Measurements from ENCODE around the gene PRPSAP2. TPM values are rescaled to one million over a fixed set of nuclear protein-coding genes. Genes with fewer than 3 reads are reported as not detected.

Gene PRPSAP2
- total and polyA plus RNA-seq, 2 donors from 2014 or later, result 30.6 to 32.0 TPM

DNA sequence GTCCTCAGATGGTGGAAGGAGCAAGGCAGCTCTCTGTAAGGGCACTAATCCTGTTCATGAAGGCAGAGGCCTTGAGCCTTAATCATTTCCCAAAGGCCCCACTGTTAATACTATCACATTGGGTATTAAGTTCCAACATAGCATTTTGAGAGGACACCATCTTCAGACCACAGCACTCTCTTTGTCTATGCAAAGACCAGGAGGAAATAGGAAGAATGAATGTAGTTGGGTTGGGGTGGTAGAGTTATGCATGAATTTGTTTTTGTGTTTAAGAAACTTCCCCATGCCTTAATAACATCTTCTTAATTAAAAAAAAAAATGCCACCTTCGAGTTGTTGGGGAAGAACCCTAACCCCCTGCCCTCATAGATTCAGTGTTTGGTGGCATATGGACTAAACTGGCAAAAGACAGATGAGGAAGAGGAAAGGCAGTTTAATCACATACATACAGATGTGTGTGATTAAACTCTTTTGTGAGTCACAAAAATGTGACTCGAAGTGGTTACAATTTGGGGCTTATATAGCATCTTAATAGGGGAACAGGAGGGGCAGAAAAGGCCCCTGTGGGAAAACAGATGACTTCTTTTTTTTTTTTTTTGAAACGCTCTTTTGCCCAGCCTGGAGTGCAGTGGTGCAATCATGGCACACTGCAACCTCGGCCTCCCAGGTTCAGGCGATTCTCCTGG, 59.0 kb downstream of the PRPSAP2 start:
- TF ChIP-seq, protein P1, sequence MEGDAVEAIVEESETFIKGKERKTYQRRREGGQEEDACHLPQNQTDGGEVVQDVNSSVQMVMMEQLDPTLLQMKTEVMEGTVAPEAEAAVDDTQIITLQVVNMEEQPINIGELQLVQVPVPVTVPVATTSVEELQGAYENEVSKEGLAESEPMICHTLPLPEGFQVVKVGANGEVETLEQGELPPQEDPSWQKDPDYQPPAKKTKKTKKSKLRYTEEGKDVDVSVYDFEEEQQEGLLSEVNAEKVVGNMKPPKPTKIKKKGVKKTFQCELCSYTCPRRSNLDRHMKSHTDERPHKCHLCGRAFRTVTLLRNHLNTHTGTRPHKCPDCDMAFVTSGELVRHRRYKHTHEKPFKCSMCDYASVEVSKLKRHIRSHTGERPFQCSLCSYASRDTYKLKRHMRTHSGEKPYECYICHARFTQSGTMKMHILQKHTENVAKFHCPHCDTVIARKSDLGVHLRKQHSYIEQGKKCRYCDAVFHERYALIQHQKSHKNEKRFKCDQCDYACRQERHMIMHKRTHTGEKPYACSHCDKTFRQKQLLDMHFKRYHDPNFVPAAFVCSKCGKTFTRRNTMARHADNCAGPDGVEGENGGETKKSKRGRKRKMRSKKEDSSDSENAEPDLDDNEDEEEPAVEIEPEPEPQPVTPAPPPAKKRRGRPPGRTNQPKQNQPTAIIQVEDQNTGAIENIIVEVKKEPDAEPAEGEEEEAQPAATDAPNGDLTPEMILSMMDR (IDR thresholded peaks at IDR 0.05; ENCODE audit: borderline replicate concordance, extremely low read depth, insufficient read depth), result no peak
- no peak overlapping the region for H3K4me3 ChIP-seq (ENCODE audit: low read length in 3 of 3)
- DNase-seq (no peak), FAIRE-seq (no peak)
- no peak overlapping the region for H3K27ac ChIP-seq (ENCODE audit: low read depth in 2 of 2, low read length in 2 of 2)
- peaks cover 0 to 10% (median 6%) of the 10 kb centered on the region in 3 donors for H3K36me3 ChIP-seq (ENCODE audit: control insufficient read depth in 2 of 3, insufficient read depth in 3 of 3, low read length in 3 of 3)
- no peak overlapping the region for H3K9ac ChIP-seq (ENCODE audit: low read length in 3 of 3)
- peaks cover 0 to 12% (median 8%) of the 10 kb centered on the region in 3 donors for H3K4me1 ChIP-seq (ENCODE audit: control insufficient read depth in 2 of 3, insufficient read depth in 2 of 3, low read depth in 1 of 3, low read length in 3 of 3)
- intact Hi-C loops (cut with DNase I), result no loop called here
- no peaks in the 10 kb centered on the region for H3K27me3 ChIP-seq (ENCODE audit: control insufficient read depth, insufficient read depth, low read length)
- H3K9me3 ChIP-seq (ENCODE audit: control insufficient read depth in 2 of 3, insufficient read depth in 1 of 3, low read length in 3 of 3), result no peaks in the 10 kb centered on the region

DNA sequence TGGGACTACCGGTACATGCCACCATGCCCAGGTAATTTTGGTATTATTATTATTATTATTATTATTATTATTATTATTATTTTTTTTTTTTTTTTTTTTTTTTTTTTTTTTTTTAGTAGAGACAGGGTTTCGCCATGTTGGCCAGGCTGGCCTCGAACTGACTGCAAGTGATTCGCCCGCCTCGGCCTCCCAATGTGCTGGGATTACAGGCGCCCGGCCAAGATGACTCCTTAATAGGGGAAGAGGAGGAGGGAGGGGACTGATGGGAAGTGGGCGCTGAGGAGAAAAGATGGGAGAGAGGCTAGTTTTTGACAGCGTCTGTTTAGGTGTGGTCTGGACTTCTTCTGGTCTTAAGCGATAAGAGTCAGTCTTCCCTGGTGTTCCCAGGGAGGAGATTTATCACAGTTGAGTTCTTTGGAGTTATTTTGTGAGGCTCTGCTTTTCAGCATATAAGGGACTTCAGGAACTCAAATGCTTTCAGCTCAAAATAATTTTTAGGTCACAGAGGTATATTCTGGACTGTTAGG, 59.6 kb downstream of the PRPSAP2 start:
- peaks cover 0 to 7% (median 6%) of the 10 kb centered on the region in 3 donors for H3K36me3 ChIP-seq (ENCODE audit: control insufficient read depth in 2 of 3, insufficient read depth in 3 of 3, low read length in 3 of 3)
- no peak overlapping the region for H3K27ac ChIP-seq (ENCODE audit: low read depth in 2 of 2, low read length in 2 of 2)
- no peaks in the 10 kb centered on the region for H3K27me3 ChIP-seq (ENCODE audit: control insufficient read depth, insufficient read depth, low read length)
- H3K4me1 ChIP-seq (ENCODE audit: control insufficient read depth in 2 of 3, insufficient read depth in 2 of 3, low read depth in 1 of 3, low read length in 3 of 3), result peaks cover 0 to 16% (median 10%) of the 10 kb centered on the region in 3 donors
- DNase-seq (peak in 1 of 5 donors; percentile 55), FAIRE-seq (no peak)
- TF ChIP-seq, protein P1 (IDR thresholded peaks at IDR 0.05; ENCODE audit: borderline replicate concordance, extremely low read depth, insufficient read depth), result no peak
- H3K4me3 ChIP-seq (ENCODE audit: low read length in 3 of 3), result no peak overlapping the region
- no peak overlapping the region for H3K9ac ChIP-seq (ENCODE audit: low read length in 3 of 3)
- H3K9me3 ChIP-seq (ENCODE audit: control insufficient read depth in 2 of 3, insufficient read depth in 1 of 3, low read length in 3 of 3), result no peaks in the 10 kb centered on the region
- intact Hi-C loops (cut with DNase I), result no loop called here

DNA sequence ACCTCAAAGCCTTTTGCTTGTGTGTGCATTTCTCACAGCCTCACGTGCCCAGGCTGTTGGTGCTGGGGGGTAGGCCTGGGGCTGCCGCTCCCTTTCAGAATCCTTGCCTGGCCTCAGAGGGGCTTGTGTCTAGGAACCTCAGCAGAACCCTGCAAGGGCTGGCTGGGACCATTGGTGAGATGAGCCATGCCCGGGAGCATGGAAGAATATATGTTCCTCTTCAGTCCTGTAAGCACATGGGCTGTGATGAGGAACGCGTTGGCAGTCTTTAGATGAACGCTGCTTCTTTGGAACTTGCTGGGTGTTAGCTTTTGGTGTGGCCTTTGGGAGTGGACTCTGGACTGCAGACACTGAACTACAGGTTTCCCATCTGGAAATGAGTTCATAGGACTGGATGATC, 62.0 kb downstream of the PRPSAP2 start:
- H3K4me1 ChIP-seq (ENCODE audit: control insufficient read depth in 2 of 3, insufficient read depth in 2 of 3, low read depth in 1 of 3, low read length in 3 of 3), result peaks cover 0 to 16% (median 10%) of the 10 kb centered on the region in 3 donors
- TF ChIP-seq, protein P1 (IDR thresholded peaks at IDR 0.05; ENCODE audit: borderline replicate concordance, extremely low read depth, insufficient read depth), result no peak
- no peak overlapping the region for H3K27ac ChIP-seq (ENCODE audit: low read depth in 2 of 2, low read length in 2 of 2)
- H3K9ac ChIP-seq (ENCODE audit: low read length in 3 of 3), result no peak overlapping the region
- intact Hi-C loops (cut with DNase I), result no loop called here
- H3K9me3 ChIP-seq (ENCODE audit: control insufficient read depth in 2 of 3, insufficient read depth in 1 of 3, low read length in 3 of 3), result no peaks in the 10 kb centered on the region
- DNase-seq, result peak in 1 of 5 donors; percentile 45
- no peaks in the 10 kb centered on the region for H3K27me3 ChIP-seq (ENCODE audit: control insufficient read depth, insufficient read depth, low read length)
- no peak for FAIRE-seq
- H3K4me3 ChIP-seq (ENCODE audit: low read length in 3 of 3), result no peak overlapping the region
- H3K36me3 ChIP-seq (ENCODE audit: control insufficient read depth in 2 of 3, insufficient read depth in 3 of 3, low read length in 3 of 3), result peaks cover 0 to 6% (median 0%) of the 10 kb centered on the region in 3 donors
